SK-N-MC (cell line): ENCODE results near the gene RNF212B.

Source experiments
- EZH2 ChIP-seq: fragments of 200-600 bp; sonication (generic); IDR thresholded peaks from one replicate; pipeline ENCODE4 v1.6.1; 2017; ENCODE audit warnings: antibody characterized with exemption
- POLR2AphosphoS5 ChIP-seq: IDR thresholded peaks from 2 replicates; pipeline ENCODE4 v1.6.1; 2012; ENCODE audit warnings: mild to moderate bottlenecking, low read depth, low read length, borderline replicate concordance

- TF ChIP-seq POLR2AphosphoS5 = no peak; the same call in 1 of the 2 replicates
- no peak for TF ChIP-seq EZH2
Measured at GRCh38 chr14:23302290-23303225, 64.8 kb downstream of the RNF212B start, which contains the start of gene PPP1R3E.
